Astrocyte (in vitro differentiated cells and primary cell): ENCODE data around the gene ALDH1A2. TPM values are rescaled to one million over a fixed set of nuclear protein-coding genes. Genes with fewer than 3 reads are reported as not detected.

ENCODE experiments used
- DNase-seq: peaks from one replicate; pipeline ENCODE4 v3.0.0-alpha.2; 2010; ENCODE audit warnings: low read depth
- FAIRE-seq: peaks from 2 replicates; lab custom pipeline; 2011; peaks lifted over from hg19 to GRCh38; lab: Jason Lieb, UNC
- H2AFZ ChIP-seq: 2 replicates; pipeline ENCODE4 v1.6.0; 2012; ENCODE audit warnings: low read depth, low read length, inconsistent platforms
- H3K27ac ChIP-seq: 2 replicates; pipeline ENCODE4 v1.5.1; 2011; ENCODE audit warnings: low read depth, low read length, inconsistent platforms
- H3K27me3 ChIP-seq: 2 replicates; pipeline ENCODE4 v1.6.0; 2011; ENCODE audit warnings: low read length, inconsistent platforms; ENCODE audit not compliant: insufficient read depth
- H3K36me3 ChIP-seq: 2 replicates; pipeline ENCODE4 v1.5.1; 2011; ENCODE audit warnings: low read length, inconsistent platforms; ENCODE audit not compliant: insufficient read depth
- H3K4me1 ChIP-seq: 2 replicates; pipeline ENCODE4 v1.5.1; 2011; ENCODE audit warnings: low read length, inconsistent platforms; ENCODE audit not compliant: insufficient read depth
- H3K4me2 ChIP-seq: 2 replicates; pipeline ENCODE4 v1.6.0; 2012; ENCODE audit warnings: low read length, inconsistent platforms
- H3K4me3 ChIP-seq: 2 replicates; pipeline ENCODE4 v1.5.1; 2011; ENCODE audit warnings: low read depth, mild to moderate bottlenecking, low read length, inconsistent platforms; ENCODE audit not compliant: insufficient read depth
- H3K79me2 ChIP-seq: 2 replicates; pipeline ENCODE4 v1.6.0; 2012; ENCODE audit warnings: mild to moderate bottlenecking, low read length, inconsistent platforms; ENCODE audit not compliant: insufficient read depth
- H3K9ac ChIP-seq: 2 replicates; pipeline ENCODE4 v1.6.0; 2012; ENCODE audit warnings: mild to moderate bottlenecking, low read length, inconsistent platforms
- H3K9me3 ChIP-seq: 2 replicates; pipeline ENCODE4 v1.5.1; 2012; ENCODE audit warnings: low read depth, mild to moderate bottlenecking, low read length, inconsistent platforms; ENCODE audit not compliant: insufficient read depth
- H4K20me1 ChIP-seq: 2 replicates; pipeline ENCODE4 v1.6.0; 2012; ENCODE audit warnings: low read length, inconsistent platforms; ENCODE audit not compliant: insufficient read depth
- H3K27ac Mint-ChIP-seq: one replicate; pipeline ENCODE4 v1.8.0; 2021; ENCODE audit warnings: mild to moderate bottlenecking, mixed read lengths; ENCODE audit not compliant: unreplicated experiment
- H3K27me3 Mint-ChIP-seq: one replicate; pipeline ENCODE4 v1.8.0; 2021; ENCODE audit warnings: low read depth, mixed read lengths; ENCODE audit not compliant: unreplicated experiment
- H3K36me3 Mint-ChIP-seq: one replicate; pipeline ENCODE4 v1.8.0; 2021; ENCODE audit warnings: low read depth, mixed read lengths; ENCODE audit not compliant: unreplicated experiment
- H3K4me1 Mint-ChIP-seq: one replicate; pipeline ENCODE4 v1.8.0; 2021; ENCODE audit warnings: low read depth, mixed read lengths; ENCODE audit not compliant: unreplicated experiment
- H3K4me3 Mint-ChIP-seq: one replicate; pipeline ENCODE4 v1.8.0; 2021; ENCODE audit warnings: mild to moderate bottlenecking, moderate library complexity, mixed read lengths; ENCODE audit not compliant: unreplicated experiment
- H3K9me3 Mint-ChIP-seq: one replicate; pipeline ENCODE4 v1.8.0; 2021; ENCODE audit warnings: mild to moderate bottlenecking, mixed read lengths; ENCODE audit not compliant: unreplicated experiment
- CTCF ChIP-seq: IDR thresholded peaks from 2 replicates; pipeline ENCODE4 v1.5.1; 2011; ENCODE audit warnings: low read depth, mild to moderate bottlenecking, inconsistent platforms, low read length, moderate library complexity; ENCODE audit not compliant: insufficient read depth
- EZH2 ChIP-seq: IDR thresholded peaks from 2 replicates; pipeline ENCODE4 v1.6.1; 2012; ENCODE audit warnings: mild to moderate bottlenecking, low read length, inconsistent platforms; ENCODE audit not compliant: insufficient read depth
- total RNA-seq: library from RNA; stranded (reverse); gene quantifications from 2 replicates; pipeline ENCODE4 v1.2.1, GENCODE V29; 2021

The ALDH1A2 gene
- total RNA-seq, 1 donor from 2014 or later = 0.98 TPM

DNA sequence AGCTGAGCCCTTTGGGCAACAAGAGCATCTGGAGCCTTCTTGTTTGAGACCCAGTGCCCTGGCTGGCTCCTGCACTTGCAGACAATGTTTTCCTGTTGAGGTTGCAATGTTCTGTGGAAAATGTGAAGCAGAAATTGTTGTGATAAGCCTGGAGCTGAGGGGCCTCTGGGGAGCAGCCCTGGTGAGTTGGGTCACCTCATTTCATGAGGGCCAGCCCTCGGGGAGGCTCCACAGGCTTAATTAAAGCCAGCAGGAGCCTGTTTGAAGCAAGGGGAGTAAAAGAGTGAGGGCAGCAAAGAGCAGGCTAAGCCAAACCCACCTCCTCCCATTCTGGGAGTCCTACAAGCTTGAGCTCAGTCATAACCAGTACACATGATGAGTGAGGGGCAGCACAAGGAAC is 154.3 kb downstream of the ALDH1A2 start:
- H3K4me3 ChIP-seq = no peak overlapping the region
- H3K4me1 Mint-ChIP-seq = no peaks in the 10 kb centered on the region
- no peak overlapping the region for H3K27ac ChIP-seq
- no peak overlapping the region for H3K27ac Mint-ChIP-seq
- H3K9me3 ChIP-seq = no peaks in the 10 kb centered on the region
- no peak for FAIRE-seq
- TF ChIP-seq CTCF (no peak), EZH2 (no peak)
- H3K27me3 Mint-ChIP-seq = peaks cover 16% of the 10 kb centered on the region
- H3K4me2 ChIP-seq = no peak overlapping the region
- peaks cover 7% of the 10 kb centered on the region for H3K9me3 Mint-ChIP-seq
- no peaks in the 10 kb centered on the region for H3K4me1 ChIP-seq
- H3K79me2 ChIP-seq = no peaks in the 10 kb centered on the region
- H3K27me3 ChIP-seq = no peaks in the 10 kb centered on the region
- H3K9ac ChIP-seq = no peak overlapping the region
- H3K36me3 Mint-ChIP-seq = peaks cover 2% of the 10 kb centered on the region
- no peak for DNase-seq
- no peaks in the 10 kb centered on the region for H3K36me3 ChIP-seq
- H2AFZ ChIP-seq = no peak overlapping the region
- H4K20me1 ChIP-seq = no peaks in the 10 kb centered on the region
- no peak overlapping the region for H3K4me3 Mint-ChIP-seq

- H3K4me2 ChIP-seq = no peak overlapping the region
- no peak overlapping the region for H3K27ac Mint-ChIP-seq
Observed at GRCh38 chr15:57910672-57911071, 154.8 kb downstream of the ALDH1A2 start.

More at GRCh38 chr15:57910672-57911071, 154.8 kb downstream of the ALDH1A2 start:
- no peaks in the 10 kb centered on the region for H3K36me3 ChIP-seq
- Mint-ChIP-seq H3K4me3 (no peak overlapping the region), H3K4me1 (no peaks in the 10 kb centered on the region), H3K9me3 (peaks cover 7% of the 10 kb centered on the region), H3K36me3 (peaks cover 2% of the 10 kb centered on the region), H3K27me3 (peaks cover 17% of the 10 kb centered on the region)
- no peaks in the 10 kb centered on the region for H4K20me1 ChIP-seq
- FAIRE-seq = no peak
- no peak for DNase-seq
- H2AFZ ChIP-seq = no peak overlapping the region
- H3K9me3 ChIP-seq = no peaks in the 10 kb centered on the region
- no peak overlapping the region for H3K27ac ChIP-seq
- no peak overlapping the region for H3K9ac ChIP-seq
- no peaks in the 10 kb centered on the region for H3K4me1 ChIP-seq
- H3K79me2 ChIP-seq = no peaks in the 10 kb centered on the region
- no peak for TF ChIP-seq CTCF
- no peak for TF ChIP-seq EZH2
- H3K27me3 ChIP-seq = no peaks in the 10 kb centered on the region
- no peak overlapping the region for H3K4me3 ChIP-seq
